Mesendoderm (in vitro differentiated cells): ENCODE measurements around the gene LY6G5B.

Experiments
- DNase-seq: peaks from one replicate; pipeline ENCODE4 v3.0.0; 2013
- H2AK5ac ChIP-seq: 2 replicates; pipeline ENCODE4 v1.6.1; 2013; ENCODE audit warnings: low read length, inconsistent platforms
- H2BK120ac ChIP-seq: 2 replicates; pipeline ENCODE4 v1.6.1; 2013; ENCODE audit warnings: low read depth, mild to moderate bottlenecking, low read length, moderate library complexity, mixed read lengths
- H2BK15ac ChIP-seq: replicated peaks from 2 replicates; pipeline ENCODE4 v1.6.1; 2013; ENCODE audit warnings: low read depth, mild to moderate bottlenecking, moderate library complexity
- H2BK5ac ChIP-seq: 2 replicates; pipeline ENCODE4 v1.6.1; 2013; ENCODE audit warnings: low read length, inconsistent platforms
- H3K18ac ChIP-seq: 2 replicates; pipeline ENCODE4 v1.6.1; 2013; ENCODE audit warnings: mild to moderate bottlenecking, low read length, mixed read lengths
- H3K23ac ChIP-seq: one replicate; pipeline ENCODE4 v1.6.1; 2013; ENCODE audit warnings: low read length
- H3K27ac ChIP-seq: 2 replicates; pipeline ENCODE4 v1.5.1; 2013; ENCODE audit warnings: low read depth, mild to moderate bottlenecking, inconsistent platforms, low read length, moderate library complexity
- H3K27me3 ChIP-seq: 2 replicates; pipeline ENCODE4 v1.6.1; 2013; ENCODE audit warnings: low read length, control low read depth, mild to moderate bottlenecking, inconsistent platforms; ENCODE audit not compliant: insufficient read depth, poor library complexity
- H3K36me3 ChIP-seq: 2 replicates; pipeline ENCODE4 v1.6.1; 2013; ENCODE audit warnings: low read length, inconsistent platforms; ENCODE audit not compliant: control insufficient read depth, insufficient read depth
- H3K4ac ChIP-seq: one replicate; pipeline ENCODE4 v1.6.1; 2013; ENCODE audit warnings: low read depth, mild to moderate bottlenecking, low read length, moderate library complexity
- H3K4me1 ChIP-seq: 2 replicates; pipeline ENCODE4 v1.6.1; 2013; ENCODE audit warnings: low read depth, low read length, inconsistent platforms; ENCODE audit not compliant: control insufficient read depth
- H3K4me2 ChIP-seq: 2 replicates; pipeline ENCODE4 v1.6.1; 2013; ENCODE audit warnings: low read length
- H3K4me3 ChIP-seq: 2 replicates; pipeline ENCODE4 v1.5.1; 2013; ENCODE audit warnings: mild to moderate bottlenecking, low read length
- H3K56ac ChIP-seq: one replicate; pipeline ENCODE4 v1.6.1; 2013; ENCODE audit warnings: low read length
- H3K79me1 ChIP-seq: 2 replicates; pipeline ENCODE4 v1.6.1; 2013; ENCODE audit warnings: low read length, inconsistent platforms
- H3K79me2 ChIP-seq: 2 replicates; pipeline ENCODE4 v1.6.1; 2013; ENCODE audit warnings: mild to moderate bottlenecking, low read length; ENCODE audit not compliant: control insufficient read depth, insufficient read depth
- H3K9ac ChIP-seq: 2 replicates; pipeline ENCODE4 v1.6.1; 2013; ENCODE audit warnings: low read length, inconsistent platforms
- H4K5ac ChIP-seq: one replicate; pipeline ENCODE4 v1.6.1; 2013; ENCODE audit warnings: low read length
- H4K8ac ChIP-seq: one replicate; pipeline ENCODE4 v1.6.1; 2013; ENCODE audit warnings: low read depth, mild to moderate bottlenecking, control low read depth, low read length, moderate library complexity
- WGBS: extraction: QIAGEN DNeasy Blood & Tissue Kit; methylation state at CpG from one replicate; pipeline ENCODE4 v1.1.7; 2013; ENCODE audit warnings: low lambda C conversion rate, missing lambda C conversion rate; ENCODE audit not compliant: insufficient coverage; ENCODE audit errors: extremely low coverage; 5-methylcytosine and 5-hydroxymethylcytosine counted together

LY6G5B gene

GRCh38 chr6:31634969-31635575 lies 34.7 kb upstream of the LY6G5B start:
- Histone ChIP-seq H3K9ac (no peak overlapping the region), H3K36me3 (peaks cover 59% of the 10 kb centered on the region), H2BK120ac (no peak overlapping the region), H2AK5ac (no peak overlapping the region), H3K4ac (no peak overlapping the region), H3K27me3 (no peaks in the 10 kb centered on the region), H3K4me3 (no peak overlapping the region), H4K5ac (no peak overlapping the region), H4K8ac (no peak overlapping the region), H2BK5ac (no peak overlapping the region), H3K79me2 (peaks cover 2% of the 10 kb centered on the region), H3K18ac (no peak overlapping the region), H3K79me1 (peaks cover 7% of the 10 kb centered on the region), H3K4me2 (no peak overlapping the region), H3K4me1 (no peaks in the 10 kb centered on the region), H3K27ac (no peak overlapping the region), H3K56ac (no peak overlapping the region), H3K23ac (no peak overlapping the region), H2BK15ac (no peak overlapping the region)
- no peak for DNase-seq
- WGBS = no CpG with 5 or more reads among the region's 11 CpGs

GRCh38 chr6:31636698-31637596 lies 32.8 kb upstream of the LY6G5B start:
- no peak overlapping the region for H3K9ac ChIP-seq
- no peak overlapping the region for H2BK120ac ChIP-seq
- H3K27me3 ChIP-seq = no peaks in the 10 kb centered on the region
- H2BK5ac ChIP-seq = no peak overlapping the region
- H3K18ac ChIP-seq = no peak overlapping the region
- peaks cover 61% of the 10 kb centered on the region for H3K36me3 ChIP-seq
- no peak overlapping the region for H2AK5ac ChIP-seq
- H3K79me1 ChIP-seq = peaks cover 6% of the 10 kb centered on the region
- no peak overlapping the region for H3K4me3 ChIP-seq
- no peak overlapping the region for H3K4ac ChIP-seq
- H4K8ac ChIP-seq = no peak overlapping the region
- H3K79me2 ChIP-seq = no peaks in the 10 kb centered on the region
- no peak overlapping the region for H3K4me2 ChIP-seq
- DNase-seq = no peak
- H2BK15ac ChIP-seq = no peak overlapping the region
- H3K27ac ChIP-seq = no peak overlapping the region
- no peaks in the 10 kb centered on the region for H3K4me1 ChIP-seq
- no peak overlapping the region for H3K23ac ChIP-seq
- WGBS = no CpG with 5 or more reads among the region's 27 CpGs
- no peak overlapping the region for H4K5ac ChIP-seq
- no peak overlapping the region for H3K56ac ChIP-seq

- no peak overlapping the region for H3K56ac ChIP-seq
- H3K9ac ChIP-seq = no peak overlapping the region
- H3K4me3 ChIP-seq = no peak overlapping the region
- H2BK5ac ChIP-seq = no peak overlapping the region
- WGBS = no CpG with 5 or more reads among the region's 9 CpGs
- no peaks in the 10 kb centered on the region for H3K79me2 ChIP-seq
- no peak overlapping the region for H2BK15ac ChIP-seq
- DNase-seq = no peak
- H4K5ac ChIP-seq = no peak overlapping the region
- H2AK5ac ChIP-seq = no peak overlapping the region
- H3K4me2 ChIP-seq = no peak overlapping the region
- H2BK120ac ChIP-seq = no peak overlapping the region
- H3K27ac ChIP-seq = no peak overlapping the region
- H3K36me3 ChIP-seq = peaks cover 48% of the 10 kb centered on the region
- no peak overlapping the region for H3K4ac ChIP-seq
- no peak overlapping the region for H4K8ac ChIP-seq
- no peaks in the 10 kb centered on the region for H3K79me1 ChIP-seq
- no peaks in the 10 kb centered on the region for H3K4me1 ChIP-seq
- no peak overlapping the region for H3K23ac ChIP-seq
- no peak overlapping the region for H3K18ac ChIP-seq
- H3K27me3 ChIP-seq = no peaks in the 10 kb centered on the region
These were observed 30.7 kb upstream of the LY6G5B start for GRCh38 chr6:31639043-31639442.

GRCh38 chr6:31639449-31639861 lies 30.3 kb upstream of the LY6G5B start:
- H3K23ac ChIP-seq = no peak overlapping the region
- no peaks in the 10 kb centered on the region for H3K27me3 ChIP-seq
- no peak overlapping the region for H2BK120ac ChIP-seq
- H2AK5ac ChIP-seq = no peak overlapping the region
- WGBS = no CpG with 5 or more reads among the region's 10 CpGs
- no peak overlapping the region for H3K56ac ChIP-seq
- H4K5ac ChIP-seq = no peak overlapping the region
- no peaks in the 10 kb centered on the region for H3K79me1 ChIP-seq
- no peak overlapping the region for H3K4me2 ChIP-seq
- H2BK5ac ChIP-seq = no peak overlapping the region
- no peak overlapping the region for H3K4ac ChIP-seq
- no peak overlapping the region for H4K8ac ChIP-seq
- no peak for DNase-seq
- H3K36me3 ChIP-seq = peaks cover 45% of the 10 kb centered on the region
- H3K4me1 ChIP-seq = no peaks in the 10 kb centered on the region
- H2BK15ac ChIP-seq = no peak overlapping the region
- H3K27ac ChIP-seq = no peak overlapping the region
- H3K9ac ChIP-seq = no peak overlapping the region
- no peak overlapping the region for H3K18ac ChIP-seq
- H3K79me2 ChIP-seq = no peaks in the 10 kb centered on the region
- H3K4me3 ChIP-seq = no peak overlapping the region

GRCh38 chr6:31640612-31641011 lies 29.2 kb upstream of the LY6G5B start:
- no peak overlapping the region for H3K4me3 ChIP-seq
- H3K79me1 ChIP-seq = peaks cover 2% of the 10 kb centered on the region
- no peak overlapping the region for H3K4me2 ChIP-seq
- no peak overlapping the region for H4K5ac ChIP-seq
- no peak overlapping the region for H3K18ac ChIP-seq
- H3K36me3 ChIP-seq = peaks cover 44% of the 10 kb centered on the region
- no peak overlapping the region for H3K27ac ChIP-seq
- no peaks in the 10 kb centered on the region for H3K79me2 ChIP-seq
- H3K4me1 ChIP-seq = no peaks in the 10 kb centered on the region
- no peak overlapping the region for H3K56ac ChIP-seq
- H2BK5ac ChIP-seq = no peak overlapping the region
- H4K8ac ChIP-seq = no peak overlapping the region
- no peak overlapping the region for H2BK120ac ChIP-seq
- H3K9ac ChIP-seq = no peak overlapping the region
- WGBS = no CpG with 5 or more reads among the region's 6 CpGs
- no peak overlapping the region for H3K4ac ChIP-seq
- no peak overlapping the region for H3K23ac ChIP-seq
- H3K27me3 ChIP-seq = no peaks in the 10 kb centered on the region
- no peak for DNase-seq
- H2BK15ac ChIP-seq = no peak overlapping the region
- no peak overlapping the region for H2AK5ac ChIP-seq
